Lung (tissue), 12 donors: ENCODE results near the gene TAF8. TPM values are rescaled to one million over a fixed set of nuclear protein-coding genes. Genes with fewer than 3 reads are reported as not detected.

Experiments
- ATAC-seq: fragments of 200-7000 bp; cut with Tn5 transposase; one replicate; pipeline ENCODE4 v1.9.1; 2020; ENCODE audit warnings: moderate number of reproducible peaks; ENCODE audit not compliant: insufficient read depth, low FRiP score
- DNase-seq, 3 donors: peaks; one replicate each; pipeline ENCODE4 v3.0.0-alpha.2; 2013 to 2017
- H3K27ac ChIP-seq, 2 donors: one replicate each; pipeline ENCODE4 v1.5.1; 2013; ENCODE audit warnings: mild to moderate bottlenecking in 2 of 2, moderate library complexity in 2 of 2, control low read depth in 1 of 2, inconsistent platforms in 1 of 2, low read depth in 1 of 2, low read length in 1 of 2
- H3K27me3 ChIP-seq, 3 donors: one replicate each; pipeline ENCODE4 v1.5.1; 2013; ENCODE audit warnings: low read length in 2 of 3; ENCODE audit not compliant: control insufficient read depth in 3 of 3, insufficient read depth in 3 of 3
- H3K36me3 ChIP-seq, 4 donors: one replicate each; pipeline ENCODE4 v1.5.1; 2013; ENCODE audit warnings: low read length in 4 of 4, mild to moderate bottlenecking in 1 of 4, moderate library complexity in 1 of 4; ENCODE audit not compliant: control insufficient read depth in 4 of 4, insufficient read depth in 4 of 4
- H3K4me1 ChIP-seq, 5 donors: one replicate each; pipeline ENCODE4 v1.5.1; 2013; ENCODE audit warnings: low read length in 5 of 5, mild to moderate bottlenecking in 2 of 5, moderate library complexity in 1 of 5; ENCODE audit not compliant: control insufficient read depth in 5 of 5, insufficient read depth in 5 of 5
- H3K4me3 ChIP-seq: one replicate; pipeline ENCODE4 v1.5.1; 2013; ENCODE audit warnings: mild to moderate bottlenecking, control low read depth, moderate library complexity
- H3K9ac ChIP-seq, 2 donors: one replicate each; pipeline ENCODE4 v1.5.1; 2013; ENCODE audit warnings: low read length in 2 of 2, control low read depth in 1 of 2; ENCODE audit not compliant: insufficient read depth in 1 of 2
- H3K9me3 ChIP-seq, 4 donors: one replicate each; pipeline ENCODE4 v1.5.1; 2013; ENCODE audit warnings: low read length in 3 of 4, mild to moderate bottlenecking in 1 of 4, moderate library complexity in 1 of 4; ENCODE audit not compliant: control insufficient read depth in 4 of 4, insufficient read depth in 3 of 4
- WGBS, 2 donors: extraction: QIAGEN DNeasy Blood & Tissue Kit; methylation state at CpG; one replicate each; pipeline ENCODE4 v1.1.7; 2013; 5-methylcytosine and 5-hydroxymethylcytosine counted together
- polyA plus RNA-seq, 2 donors: library from polyadenylated mRNA; stranded (reverse); fragments of 200-250 nt; gene quantifications; one replicate each; pipeline ENCODE4 v1.2.1, GENCODE V29; 2013
- total RNA-seq, 2 donors: library from RNA; depleted of rRNA in 1 of 2; stranded (reverse); fragments of >200 nt in 1 of 2; gene quantifications; one replicate each; pipeline ENCODE4 v1.2.1, GENCODE V29; 2014 to 2021
- TF ChIP-seq, protein P1 (sequence below): IDR thresholded peaks from 2 replicates; pipeline ENCODE4 v1.5.1; 2012; ENCODE audit warnings: mild to moderate bottlenecking; ENCODE audit errors: control extremely low read depth, extremely low read depth
- donor health status: control.
- donor health status: control.
- donor health status: Bipolar disorder and iron deficiency.
- donor health status: healthy.
- donor health status: DM: yes; HTN: yes; CAD: no.

TAF8 gene
- total and polyA plus RNA-seq, 4 donors = 14.0 to 26.7 (median 17.0) TPM

DNA sequence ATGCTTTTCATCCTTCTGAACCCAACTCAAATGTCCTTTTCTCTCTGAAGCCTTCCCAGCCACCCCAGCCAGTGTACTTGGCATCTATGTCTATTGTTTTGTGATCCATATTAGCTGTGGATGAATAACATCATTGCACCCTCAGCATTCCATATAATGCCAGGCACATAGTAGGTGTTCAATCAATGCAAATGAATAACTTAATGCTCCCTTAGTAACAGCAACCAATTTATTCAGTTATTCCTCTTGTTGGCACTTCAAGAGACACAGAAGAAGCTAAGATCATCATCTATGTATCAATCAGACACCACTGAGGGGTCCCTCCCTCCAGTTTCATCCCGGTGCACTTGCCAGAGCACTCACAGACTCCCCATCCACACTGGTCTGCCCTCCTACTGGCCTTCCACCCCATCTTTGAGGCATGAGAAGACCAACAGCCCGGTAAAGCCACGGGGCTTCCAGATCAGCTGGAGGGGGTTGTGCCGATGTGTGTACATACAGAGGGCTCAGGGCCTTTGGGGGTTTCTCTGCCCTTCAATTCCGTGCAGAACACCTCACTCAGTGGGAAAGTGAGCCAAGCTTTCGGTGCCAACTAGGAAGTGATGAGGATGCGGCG, 2.4 kb upstream of the TAF8 start:
- TF ChIP-seq, protein P1, sequence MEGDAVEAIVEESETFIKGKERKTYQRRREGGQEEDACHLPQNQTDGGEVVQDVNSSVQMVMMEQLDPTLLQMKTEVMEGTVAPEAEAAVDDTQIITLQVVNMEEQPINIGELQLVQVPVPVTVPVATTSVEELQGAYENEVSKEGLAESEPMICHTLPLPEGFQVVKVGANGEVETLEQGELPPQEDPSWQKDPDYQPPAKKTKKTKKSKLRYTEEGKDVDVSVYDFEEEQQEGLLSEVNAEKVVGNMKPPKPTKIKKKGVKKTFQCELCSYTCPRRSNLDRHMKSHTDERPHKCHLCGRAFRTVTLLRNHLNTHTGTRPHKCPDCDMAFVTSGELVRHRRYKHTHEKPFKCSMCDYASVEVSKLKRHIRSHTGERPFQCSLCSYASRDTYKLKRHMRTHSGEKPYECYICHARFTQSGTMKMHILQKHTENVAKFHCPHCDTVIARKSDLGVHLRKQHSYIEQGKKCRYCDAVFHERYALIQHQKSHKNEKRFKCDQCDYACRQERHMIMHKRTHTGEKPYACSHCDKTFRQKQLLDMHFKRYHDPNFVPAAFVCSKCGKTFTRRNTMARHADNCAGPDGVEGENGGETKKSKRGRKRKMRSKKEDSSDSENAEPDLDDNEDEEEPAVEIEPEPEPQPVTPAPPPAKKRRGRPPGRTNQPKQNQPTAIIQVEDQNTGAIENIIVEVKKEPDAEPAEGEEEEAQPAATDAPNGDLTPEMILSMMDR = no peak
- Histone ChIP-seq H3K27me3 (no peaks in the 10 kb centered on the region), H3K4me3 (peak overlapping the region; percentile 80), H3K9ac (no peak overlapping the region), H3K27ac (peak overlapping the region; percentile 71 to 91), H3K36me3 (peaks cover 0 to 4% (median 2%) of the 10 kb centered on the region in 4 donors), H3K4me1 (peaks cover 3 to 35% (median 18%) of the 10 kb centered on the region in 5 donors), H3K9me3 (no peaks in the 10 kb centered on the region)
- ATAC-seq = no peak
- peak in 1 of 3 donors; percentile 16 for DNase-seq
- 1 to 4% methylated on average over 8 of the region's 8 CpGs for WGBS, 2 donors

DNA sequence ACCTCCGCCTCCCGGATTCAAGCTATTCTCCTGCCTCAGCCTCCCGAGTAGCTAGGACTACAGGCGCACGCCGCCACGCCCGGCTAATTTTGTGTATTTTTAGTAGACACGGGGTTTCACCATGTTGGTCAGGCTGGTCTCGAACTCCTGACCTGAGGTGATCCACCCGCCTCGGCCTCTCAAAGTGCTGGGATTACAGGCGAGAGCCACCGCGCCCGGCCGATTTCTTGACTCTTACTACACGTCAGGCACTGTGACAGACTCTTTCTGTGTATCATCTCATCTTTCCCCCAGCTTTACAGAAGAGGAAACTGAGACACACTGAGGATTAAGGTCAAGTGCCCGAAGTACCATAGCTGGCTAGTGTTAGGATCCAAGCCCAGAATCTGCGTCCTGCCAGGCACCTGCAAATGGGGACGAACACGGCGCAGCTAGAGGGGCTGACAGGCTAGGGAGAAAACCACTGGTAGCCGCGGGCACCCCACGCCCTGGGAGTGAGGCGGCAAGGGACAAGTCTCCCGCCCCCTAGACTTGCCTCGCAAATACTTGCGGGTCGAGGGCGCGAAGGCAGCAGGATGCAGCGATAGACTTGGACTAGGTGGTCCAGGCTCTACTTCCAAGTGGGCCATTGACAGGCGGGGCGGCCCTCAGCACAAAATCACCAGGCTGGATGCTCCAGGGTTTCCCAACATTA, 1.1 kb upstream of the TAF8 start:
- Histone ChIP-seq H3K4me1 (peaks cover 3 to 30% (median 12%) of the 10 kb centered on the region in 5 donors), H3K27ac (peak overlapping the region; percentile 71 to 91), H3K9ac (no peak overlapping the region), H3K4me3 (peak overlapping the region; percentile 80), H3K9me3 (no peaks in the 10 kb centered on the region), H3K36me3 (peaks cover 0 to 4% (median 2%) of the 10 kb centered on the region in 4 donors), H3K27me3 (no peaks in the 10 kb centered on the region)
- WGBS, 2 donors = 56 to 57% methylated on average over 36 of the region's 36 CpGs
- ATAC-seq (no peak), DNase-seq (no peak)
- TF ChIP-seq, protein P1 = no peak

- ATAC-seq = no peak
- WGBS, 2 donors = 32 to 39% methylated on average over 20 of the region's 20 CpGs
These were observed 402 bp upstream of the TAF8 start for GRCh38 chr6:42049948-42050296.

More at GRCh38 chr6:42049948-42050296, 402 bp upstream of the TAF8 start:
- Histone ChIP-seq H3K27ac (peak overlapping the region; percentile 14 to 91), H3K9me3 (no peaks in the 10 kb centered on the region), H3K27me3 (no peaks in the 10 kb centered on the region), H3K4me1 (peaks cover 3 to 28% (median 12%) of the 10 kb centered on the region in 5 donors), H3K9ac (no peak overlapping the region), H3K36me3 (peaks cover 0 to 4% (median 2%) of the 10 kb centered on the region in 4 donors), H3K4me3 (no peak overlapping the region)
- TF ChIP-seq, protein P1 = no peak
- DNase-seq = peak in 1 of 3 donors; percentile 44
